ENCODE measurements around the gene ST8SIA1.
A peak's percentile ranks its signal among the peaks of the same experiment; 100 is the strongest.

ST8SIA1 gene

GRCh38 chr12:22283508-22283907, 51.0 kb downstream of the ST8SIA1 start:
- no peak for DNase-seq (ENCODE audit: low spot score)

DNA sequence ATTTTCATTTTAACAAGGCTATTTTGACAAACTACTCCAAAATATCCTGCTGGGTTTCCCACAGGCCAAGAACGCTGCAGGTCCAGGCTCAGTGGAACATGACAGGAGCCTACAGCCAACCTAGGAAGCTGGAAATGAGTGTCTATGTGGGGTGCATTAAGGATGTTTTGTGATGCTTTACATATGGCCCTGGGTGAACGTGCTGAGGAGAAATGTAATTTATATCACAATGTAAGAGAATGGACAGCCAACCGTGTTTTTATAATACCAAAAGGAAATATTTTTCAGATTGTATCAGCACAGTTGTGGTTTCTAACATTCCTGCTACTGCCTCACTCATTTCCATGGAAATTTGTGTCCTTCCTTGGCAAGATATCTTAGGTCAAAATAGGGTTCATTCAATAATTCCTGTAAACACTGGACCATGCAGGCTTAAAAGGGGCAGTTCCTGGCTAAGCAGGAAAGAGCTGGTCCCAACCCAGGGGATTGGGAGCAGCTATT, 51.5 kb downstream of the ST8SIA1 start:
- DNase-seq (ENCODE audit: low spot score) = no peak

GRCh38 chr12:22282283-22282682, 52.2 kb downstream of the ST8SIA1 start:
- no peak for DNase-seq (ENCODE audit: low spot score)

DNA sequence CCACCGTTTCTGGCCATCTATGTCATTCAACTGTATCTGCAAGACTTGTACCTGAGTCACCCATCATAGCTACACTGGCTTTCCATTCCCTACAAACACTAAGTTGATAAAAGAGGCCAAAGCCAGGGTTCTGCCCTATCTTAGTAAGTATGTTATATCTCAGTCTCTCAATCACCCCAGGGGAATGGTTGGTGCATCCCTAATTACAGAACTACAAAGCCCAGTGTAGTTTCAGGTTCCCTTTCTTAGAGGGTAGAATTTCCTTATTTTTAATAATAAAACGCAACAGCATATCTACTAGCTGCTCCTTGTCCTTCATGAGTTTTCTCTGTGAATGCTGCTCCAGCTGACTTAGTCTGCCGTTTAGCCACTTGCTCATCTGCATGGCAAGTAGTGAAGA, 57.6 kb downstream of the ST8SIA1 start:
- DNase-seq (ENCODE audit: low spot score) = no peak

DNA sequence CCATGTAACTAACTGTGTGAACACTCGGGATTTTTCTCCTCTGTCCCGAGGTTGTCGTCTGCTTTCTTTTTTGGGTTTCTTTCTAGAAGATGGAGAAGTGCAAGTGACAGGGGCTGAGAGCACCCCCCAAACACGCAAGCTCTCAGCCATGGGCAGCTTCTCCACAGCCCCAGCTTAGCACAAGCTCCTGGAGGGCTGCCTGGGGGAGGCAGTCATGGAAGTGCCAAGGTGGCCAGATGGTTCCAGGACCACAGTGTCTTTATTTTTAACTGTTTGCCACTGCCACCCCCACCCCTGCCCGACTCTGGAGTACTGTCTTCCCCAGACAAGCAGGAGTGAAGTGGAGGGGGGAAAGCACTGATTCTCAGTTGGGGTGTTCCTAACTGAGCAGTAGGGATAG, 58.2 kb downstream of the ST8SIA1 start:
- no peak for DNase-seq (ENCODE audit: low spot score)

GRCh38 chr12:22275843-22276242, 58.7 kb downstream of the ST8SIA1 start:
- no peak for DNase-seq (ENCODE audit: low spot score)

- peak; percentile 52 for DNase-seq (ENCODE audit: low spot score)
These were observed 62.0 kb downstream of the ST8SIA1 start for GRCh38 chr12:22272335-22273151.

- no peak for DNase-seq (ENCODE audit: low spot score)
These were observed 63.5 kb downstream of the ST8SIA1 start for GRCh38 chr12:22271023-22271422.

DNA sequence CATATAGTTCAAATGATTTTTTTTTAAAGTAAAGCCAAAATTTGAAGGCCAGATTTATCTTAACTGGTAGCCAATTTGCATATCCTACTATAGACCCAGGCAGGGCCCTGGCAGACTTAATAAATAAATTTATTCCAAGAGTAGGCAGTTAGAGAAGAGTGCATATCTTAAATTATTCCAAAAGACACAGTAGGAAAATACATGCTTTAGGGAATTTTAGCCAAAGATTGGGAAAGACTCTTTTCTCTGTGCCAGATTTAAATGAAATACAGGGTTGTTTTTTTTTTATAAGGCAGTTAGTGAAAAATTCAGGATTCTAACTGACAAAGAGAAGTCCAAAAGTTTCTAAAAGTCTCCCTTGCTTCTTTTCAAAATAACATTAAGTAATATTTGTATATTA, 65.5 kb downstream of the ST8SIA1 start:
- no peak for DNase-seq (ENCODE audit: low spot score)

DNA sequence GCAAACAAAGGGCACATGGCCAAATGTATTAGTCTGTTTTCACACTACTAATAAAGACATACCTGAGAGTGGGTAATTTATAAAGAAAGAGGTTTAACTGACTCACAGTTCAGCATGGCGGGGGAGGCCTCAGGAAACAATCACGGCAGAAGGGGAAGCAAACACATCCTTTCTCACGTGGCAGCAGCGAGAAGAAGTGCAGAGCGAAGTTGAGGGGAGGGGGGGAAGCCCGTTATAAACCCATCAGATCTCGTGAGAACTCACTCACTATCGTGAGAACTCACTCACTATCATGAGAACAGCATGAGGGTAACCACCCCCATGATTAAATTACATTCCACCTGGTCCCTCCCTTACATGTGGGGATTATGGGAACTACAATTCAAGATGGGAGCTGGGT, 66.1 kb downstream of the ST8SIA1 start:
- DNase-seq (ENCODE audit: low spot score) = no peak

DNA sequence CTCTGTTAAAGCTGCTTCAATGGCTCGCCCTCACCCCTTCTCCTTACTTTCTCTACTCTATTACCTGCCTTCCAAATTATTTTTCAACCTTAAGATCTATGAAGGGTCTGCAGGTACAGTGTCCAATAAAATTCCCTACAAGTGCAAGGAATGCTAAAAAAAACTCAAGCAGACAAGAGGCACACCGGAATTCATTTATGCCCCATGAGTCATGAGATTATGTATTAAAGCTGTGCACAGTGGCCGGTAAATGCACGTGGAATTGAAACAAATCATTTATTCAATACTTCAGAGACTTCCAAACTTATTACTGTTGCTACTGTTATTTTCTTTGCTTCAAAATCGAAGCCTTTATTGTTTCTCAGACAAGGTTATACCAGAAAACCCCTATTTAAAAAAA, 68.4 kb downstream of the ST8SIA1 start:
- no peak for DNase-seq (ENCODE audit: low spot score)

DNA sequence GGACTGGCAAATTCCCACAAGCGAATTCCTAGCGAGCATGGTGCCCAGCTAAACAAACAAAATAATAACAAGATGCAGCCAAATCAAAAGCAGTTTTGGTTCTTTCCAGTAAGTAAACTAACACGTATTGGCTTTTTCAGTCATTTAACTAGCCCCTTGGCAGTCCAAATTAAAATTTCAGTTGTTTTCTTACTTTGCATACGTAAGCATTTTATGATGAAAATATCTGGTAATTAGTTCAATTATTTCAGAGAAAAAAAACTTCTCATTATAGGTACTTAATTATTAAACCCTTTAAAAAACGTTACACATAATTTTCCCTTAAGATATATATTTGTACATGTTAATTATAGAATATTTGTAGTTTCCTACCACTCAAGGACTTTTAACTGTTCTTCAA, 70.1 kb downstream of the ST8SIA1 start:
- no peak for DNase-seq (ENCODE audit: low spot score)

DNA sequence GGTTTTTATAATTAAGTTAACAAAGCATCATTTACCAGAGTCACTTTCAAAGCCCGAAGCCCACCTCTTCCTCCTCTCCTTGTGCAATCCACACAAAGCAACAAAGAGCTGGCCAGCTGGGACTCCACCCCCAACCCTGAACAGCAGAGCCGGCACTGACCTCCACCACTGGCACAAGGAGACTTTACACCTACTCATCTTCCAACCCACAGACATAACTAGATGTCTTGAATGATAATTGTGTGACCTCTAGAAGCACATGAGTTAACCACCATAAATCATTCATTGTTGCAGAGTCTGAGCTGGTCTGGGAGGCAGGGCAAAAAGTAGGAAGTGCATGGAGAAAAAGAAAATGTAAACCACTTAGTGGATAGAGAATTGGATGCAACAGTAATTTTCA, 72.2 kb downstream of the ST8SIA1 start:
- DNase-seq (ENCODE audit: low spot score) = no peak

DNA sequence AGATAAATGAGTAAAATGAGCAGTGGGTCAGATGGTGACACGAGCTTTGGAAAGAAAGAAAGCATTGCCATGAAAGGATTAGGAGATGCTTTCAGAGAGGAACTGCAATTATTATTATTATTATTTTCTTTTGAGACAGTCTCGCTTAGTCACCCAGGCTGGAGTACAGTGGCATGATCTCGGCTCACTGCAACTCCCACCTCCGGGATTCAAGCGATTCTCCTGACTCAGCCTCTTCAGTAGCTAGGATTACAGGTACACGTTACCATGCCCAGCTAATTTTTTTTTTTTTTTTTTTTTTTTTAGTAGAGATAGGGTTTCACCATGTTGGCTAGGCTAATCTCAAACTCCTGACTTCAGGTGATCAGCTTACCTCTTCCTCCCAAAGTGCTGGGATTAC, 77.4 kb downstream of the ST8SIA1 start:
- DNase-seq (ENCODE audit: low spot score) = no peak

GRCh38 chr12:22256605-22257004, 77.9 kb downstream of the ST8SIA1 start:
- peak; percentile 24 for DNase-seq (ENCODE audit: low spot score)

GRCh38 chr12:22256041-22256441, 78.5 kb downstream of the ST8SIA1 start:
- DNase-seq (ENCODE audit: low spot score) = peak; percentile 60

- no peak for DNase-seq (ENCODE audit: low spot score)
These were observed 79.4 kb downstream of the ST8SIA1 start for GRCh38 chr12:22255097-22255496.

DNA sequence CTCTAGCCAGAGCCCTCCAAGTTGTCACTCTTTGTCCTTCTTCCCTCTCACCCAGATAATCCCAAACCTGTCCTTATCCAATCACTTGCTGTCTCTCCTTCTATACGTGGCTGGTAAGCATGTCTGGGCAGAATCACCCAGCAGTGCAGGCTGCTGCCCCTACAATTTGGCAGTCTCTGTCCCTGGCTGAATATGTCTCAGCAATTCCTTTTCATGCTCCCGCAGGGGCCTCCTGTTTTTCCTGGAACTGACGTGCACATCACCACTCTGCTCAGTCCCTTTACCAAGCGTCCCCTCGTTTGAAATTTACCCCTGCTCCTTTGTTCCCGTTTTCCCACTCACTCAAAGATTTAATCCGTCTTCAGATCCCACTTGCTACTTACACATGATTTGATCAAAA, 80.0 kb downstream of the ST8SIA1 start:
- DNase-seq (ENCODE audit: low spot score) = peak; percentile 29

- DNase-seq (ENCODE audit: low spot score) = no peak
These were observed 82.5 kb downstream of the ST8SIA1 start for GRCh38 chr12:22252057-22252456.

- DNase-seq (ENCODE audit: low spot score) = no peak
These were observed 83.7 kb downstream of the ST8SIA1 start for GRCh38 chr12:22250762-22251161.

DNA sequence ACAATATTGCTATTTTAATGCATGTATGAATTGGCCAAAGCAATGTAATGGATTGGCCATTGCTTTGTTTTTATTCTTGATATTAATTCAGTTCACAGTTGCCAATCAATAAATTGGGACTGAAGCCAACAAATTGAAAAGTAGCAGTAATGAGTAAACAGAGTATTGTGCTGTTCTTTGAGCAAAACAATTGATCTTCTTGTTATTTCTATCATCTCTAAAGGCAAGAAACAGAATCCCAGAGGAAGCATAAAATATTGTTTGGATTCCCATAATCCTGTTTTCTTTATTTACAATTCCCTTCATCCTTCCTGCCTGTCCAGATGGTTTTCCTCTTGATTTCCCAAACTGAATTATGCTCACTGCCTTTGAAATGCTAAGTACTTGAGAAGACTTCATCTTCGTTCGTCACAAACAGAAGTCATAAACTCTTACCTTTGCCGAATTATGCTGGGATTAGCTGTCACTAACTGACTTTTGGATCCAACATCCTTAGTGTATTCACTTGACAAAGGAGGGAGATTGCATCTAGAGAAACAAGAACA, 85.9 kb downstream of the ST8SIA1 start:
- DNase-seq (ENCODE audit: low spot score) = no peak

DNA sequence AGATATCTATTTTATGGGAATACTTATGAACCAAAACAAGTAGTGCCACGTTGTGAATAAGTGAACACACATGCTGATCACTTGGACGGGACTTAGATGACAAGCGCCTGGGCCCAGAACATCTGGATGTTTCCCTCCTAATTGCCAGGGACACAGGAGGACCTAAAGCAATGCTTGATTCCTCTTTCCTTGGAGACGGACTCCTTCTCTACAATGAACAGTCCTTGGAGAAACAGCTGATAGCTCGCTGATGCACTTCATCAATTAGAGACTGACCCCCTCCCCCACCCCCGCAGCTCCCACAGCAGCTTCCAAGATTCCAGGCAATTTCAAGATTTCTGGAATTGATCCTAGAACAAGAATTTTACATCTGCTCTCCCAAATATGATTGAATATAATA, 86.4 kb downstream of the ST8SIA1 start:
- DNase-seq (ENCODE audit: low spot score) = no peak

- DNase-seq (ENCODE audit: low spot score) = no peak
These were observed 88.2 kb downstream of the ST8SIA1 start for GRCh38 chr12:22246217-22246846.
